ENCODE results near the gene MRPL36. TPM values are rescaled to one million over a fixed set of nuclear protein-coding genes. Genes with fewer than 3 reads are reported as not detected.

The MRPL36 gene
- total RNA-seq, 6 donors from 2014 or later, result 10.5 to 30.4 (median 21.5) TPM

GRCh38 chr5:1748845-1749244, 50.8 kb downstream of the MRPL36 start:
- no peaks in the 10 kb centered on the region for H3K36me3 ChIP-seq
- H3K4me3 ChIP-seq, result no peak overlapping the region
- H3K9me3 ChIP-seq, result no peaks in the 10 kb centered on the region
- no peak overlapping the region for H3K27ac ChIP-seq
- H3K4me1 ChIP-seq, result no peaks in the 10 kb centered on the region
- WGBS, 2 donors, result 83 to 86% methylated on average over 14 to 19 of the region's 19 CpGs
- no peak for TF ChIP-seq POLR2AphosphoS5 (IDR thresholded peaks at IDR 0.05)
- no peak for TF ChIP-seq POLR2A (IDR thresholded peaks at IDR 0.05)
- no peak for TF ChIP-seq CTCF (IDR thresholded peaks at IDR 0.05)
- DNase-seq (peak in 1 of 2 donors; percentile 4), ATAC-seq (ENCODE audit: low FRiP score in 2 of 2) (no peak)
- H3K27me3 ChIP-seq, result no peaks in the 10 kb centered on the region

Other genes starting within 250 kb of the MRPL36 start
- 10 to 100 TPM; 22.9 to 64.6 (median 39.3) TPM for gene NDUFS6, start 1.6 kb upstream of the MRPL36 start, total RNA-seq
- gene IRX4, start 83.1 kb upstream of the MRPL36 start, total RNA-seq, result 1 to 10 TPM in 1 of 6 donors, not detected in 5; 1.7 TPM